NCI-H146 (cell line): Measurements from ENCODE around the gene IL12B.
"Not testable (repeated sequence)": the region's sequence is repeated elsewhere in the genome, so short reads cannot be mapped to it uniquely, and the experiment has no call there.

ENCODE experiments used
- DNase-seq: peaks from one replicate; lab custom pipeline; 2025; lab: John Stamatoyannopoulos, UW

IL12B gene

DNA sequence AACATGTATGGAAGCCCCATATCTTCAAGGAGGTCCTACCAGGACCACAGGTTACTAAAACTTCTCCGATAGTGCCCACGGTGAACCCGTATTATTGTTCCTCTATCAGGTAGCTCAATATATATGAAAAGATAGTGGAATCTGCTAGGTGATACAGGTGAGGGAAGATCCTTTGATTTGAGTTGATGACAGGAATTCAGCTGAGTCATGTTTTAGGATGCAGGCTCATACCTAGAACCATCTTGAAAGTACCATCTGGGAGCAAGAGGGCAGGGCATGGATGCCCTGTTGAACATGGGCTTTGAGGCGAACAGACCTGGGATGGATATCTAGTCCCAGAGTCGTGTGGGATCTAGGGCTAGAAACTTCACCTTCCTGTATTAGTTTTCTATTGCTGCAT lies 35.4 kb downstream of the IL12B start:
- no peak for DNase-seq

DNA sequence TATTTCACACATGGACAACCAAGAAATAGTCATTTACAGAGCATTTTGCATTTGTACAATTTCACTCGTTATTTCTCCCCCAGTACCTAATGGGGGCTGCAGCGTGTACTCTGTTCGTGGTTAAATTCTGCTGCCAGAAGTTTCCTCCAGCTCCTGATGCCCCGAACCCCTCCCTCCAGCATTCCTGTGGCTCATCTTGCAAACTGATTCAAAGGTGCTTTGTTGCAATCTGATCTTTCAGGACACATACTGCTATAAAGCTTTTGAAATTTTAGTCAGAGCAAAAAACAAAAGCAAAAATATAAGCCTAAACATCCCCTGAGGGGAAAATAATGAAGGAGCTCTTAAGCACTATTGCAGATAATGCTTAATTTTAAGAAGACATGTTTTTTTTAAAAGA lies 39.5 kb downstream of the IL12B start:
- DNase-seq = no peak

DNA sequence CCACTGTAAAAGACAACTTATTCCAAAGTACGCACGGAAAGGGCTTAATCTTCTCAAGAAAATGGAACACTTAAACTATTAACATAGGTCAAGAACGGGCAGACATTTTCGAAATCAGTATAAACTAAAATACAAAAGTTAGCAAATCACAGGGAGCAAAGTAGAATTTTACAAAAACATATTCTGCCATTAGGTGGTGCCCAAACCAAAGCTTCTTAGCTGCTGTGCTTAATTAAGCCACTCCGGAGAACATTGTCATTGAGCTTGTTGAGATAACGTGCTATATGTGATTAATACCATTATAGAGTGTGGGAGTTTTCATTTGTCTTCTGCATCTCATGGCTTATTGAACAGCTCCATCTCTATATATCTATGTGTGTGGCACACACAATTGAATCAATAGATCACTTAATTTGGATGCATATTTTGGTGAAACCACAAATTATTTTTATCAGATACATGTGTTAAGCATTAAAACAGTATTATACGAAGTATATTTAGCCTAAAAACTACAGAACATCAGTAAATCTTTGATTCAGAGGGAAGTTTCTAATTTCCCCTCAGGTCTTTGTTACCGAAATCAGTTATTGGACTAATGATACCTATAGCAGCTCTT lies 43.8 kb downstream of the IL12B start:
- DNase-seq = peak; percentile 1

DNA sequence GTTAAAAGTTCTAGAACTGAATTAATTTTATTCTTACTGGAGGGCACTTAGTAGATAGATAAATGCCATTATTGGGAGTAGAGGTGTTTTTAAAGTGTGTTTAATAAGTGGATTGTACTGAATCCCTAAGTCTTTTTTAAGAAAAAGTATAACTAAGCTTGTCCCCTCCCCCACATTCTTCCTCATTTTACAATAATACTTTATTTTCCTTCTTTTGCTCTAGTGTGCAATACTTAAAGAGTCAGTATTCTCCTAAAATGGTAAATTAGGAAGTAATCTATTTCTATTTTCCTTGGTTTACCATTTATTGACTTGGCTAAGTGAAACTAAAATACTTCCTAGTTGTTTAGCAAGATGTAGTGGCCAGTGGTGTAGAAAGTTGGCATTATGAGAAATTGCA lies 55.6 kb downstream of the IL12B start:
- DNase-seq = no peak

DNA sequence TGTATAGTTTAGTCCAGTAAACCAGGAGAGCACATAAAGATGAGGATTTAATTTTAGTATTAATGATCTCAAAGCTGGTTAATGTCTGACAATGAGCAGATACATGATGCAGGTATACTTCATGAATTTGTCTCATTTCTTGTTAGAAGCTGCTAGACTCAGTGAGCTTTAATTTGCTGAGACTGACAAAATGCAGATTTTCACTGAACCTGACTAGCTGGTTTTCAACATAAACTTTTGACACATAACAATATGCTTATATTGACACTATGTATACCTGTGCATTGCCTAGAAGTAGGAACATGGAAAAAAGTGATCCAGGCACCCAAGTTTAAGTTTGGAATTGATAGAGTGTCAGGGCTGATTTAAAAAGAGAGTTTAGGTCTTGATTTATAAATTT lies 56.4 kb downstream of the IL12B start:
- no peak for DNase-seq

DNA sequence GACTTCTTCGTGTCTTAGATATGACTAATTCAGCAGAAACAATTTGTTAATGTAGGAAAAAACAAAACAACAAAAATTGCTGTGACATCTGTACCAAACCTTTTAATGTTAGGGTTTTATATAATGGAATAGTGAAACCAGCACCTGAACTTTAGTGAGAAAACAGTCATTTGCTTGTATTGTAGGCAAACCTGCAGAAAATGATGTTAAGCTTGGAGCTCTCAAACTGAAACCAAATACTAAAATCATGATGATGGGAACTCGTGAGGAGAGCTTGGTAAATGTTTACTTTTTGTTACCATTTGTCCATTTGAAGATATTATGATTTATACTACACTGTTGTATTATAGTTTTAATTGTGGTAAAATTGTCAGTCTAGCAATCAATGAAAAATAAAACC lies 60.6 kb downstream of the IL12B start:
- no peak for DNase-seq

DNA sequence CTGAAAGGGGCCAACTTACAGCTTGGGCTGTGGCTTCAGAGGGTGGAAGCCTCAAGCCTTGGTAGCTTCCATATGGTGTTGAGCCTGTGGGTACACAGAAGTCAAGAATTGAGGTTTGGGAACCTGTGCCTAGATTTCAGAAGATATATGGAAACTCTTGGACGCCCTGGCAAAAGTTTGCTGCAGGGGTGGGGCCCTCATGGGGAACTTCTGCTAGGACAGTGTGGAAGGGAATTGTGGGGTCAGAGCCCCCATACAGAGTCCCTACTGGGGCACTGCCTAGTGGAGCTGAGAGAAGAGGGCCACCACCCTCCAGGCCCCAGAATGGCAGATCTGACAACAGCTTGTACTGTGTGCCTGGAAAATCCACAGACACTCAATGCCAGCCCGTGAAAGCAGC lies 63.5 kb downstream of the IL12B start:
- DNase-seq = not testable (repeated sequence)
